ENCODE measurements around the gene COX6B2.

- no peak for TF ChIP-seq CTCF (conservative IDR thresholded peaks at IDR 0.05; ENCODE audit: low read length)
- TF ChIP-seq EZH2phosphoT487 (IDR thresholded peaks at IDR 0.05; ENCODE audit: borderline replicate concordance, low read depth, low read length), result no peak
These were observed 13.3 kb downstream of the COX6B2 start for GRCh38 chr19:55341171-55341588.

Measured in OCI-LY7 (cell line).